IPS DF 4.7 (cell line): ENCODE results near the gene FAM222B.
"Not testable (repeated sequence)": the region's sequence is repeated elsewhere in the genome, so short reads cannot be mapped to it uniquely, and the experiment has no call there.

Experiments
- DNase-seq: peaks from one replicate; pipeline ENCODE4 v3.0.0-alpha.2; 2013; ENCODE audit warnings: low spot score; ENCODE audit errors: extremely low read depth

The FAM222B gene

GRCh38 chr17:28729950-28730330 is 112.7 kb downstream of the FAM222B start:
- DNase-seq, result no peak

DNA sequence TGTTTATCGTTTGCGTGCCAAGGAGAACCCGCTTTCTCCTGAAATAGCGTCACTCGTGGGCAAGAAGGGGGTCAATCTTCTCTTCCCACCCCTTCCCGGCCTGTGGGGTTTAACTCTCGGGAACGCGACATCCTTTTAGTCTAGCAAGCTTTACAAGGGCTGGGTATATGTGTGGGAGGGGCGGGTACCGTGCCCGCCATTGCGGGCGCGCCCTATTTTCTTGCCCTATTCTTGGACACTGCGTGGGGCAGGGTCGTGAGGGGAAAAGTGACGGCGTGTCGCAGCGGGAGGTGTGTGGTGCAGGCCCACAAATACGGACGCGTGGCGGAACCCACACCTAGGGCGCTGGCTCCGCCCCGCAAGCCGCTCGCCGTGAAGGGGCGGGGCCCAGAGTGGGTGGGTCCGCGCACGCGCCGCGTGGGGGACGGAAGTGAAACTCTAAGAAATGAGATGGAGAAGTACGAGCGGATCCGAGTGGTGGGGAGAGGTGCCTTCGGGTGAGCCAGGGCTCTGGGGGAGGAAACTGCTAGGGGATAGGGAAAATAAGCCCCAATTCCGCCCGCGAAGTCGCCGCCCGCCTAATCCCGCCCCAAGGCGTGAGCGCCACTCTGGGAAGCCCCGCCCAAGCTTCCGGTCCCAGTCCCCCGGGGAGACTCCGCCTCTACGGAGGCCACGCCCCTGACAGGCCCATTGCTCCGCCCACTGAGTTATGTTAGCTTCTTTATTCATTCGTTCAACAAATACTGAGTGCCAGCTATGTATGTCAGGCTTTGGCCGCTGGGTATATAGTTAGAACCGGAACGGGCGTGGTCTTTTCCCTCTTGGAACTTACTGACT is 114.0 kb downstream of the FAM222B start, which contains the start of gene NEK8:
Gene NEK8 (plus strand): TSS at position 425 of the 837 bp plus-strand sequence. CDS start 26 bp downstream, at position 451.
- no peak for DNase-seq

DNA sequence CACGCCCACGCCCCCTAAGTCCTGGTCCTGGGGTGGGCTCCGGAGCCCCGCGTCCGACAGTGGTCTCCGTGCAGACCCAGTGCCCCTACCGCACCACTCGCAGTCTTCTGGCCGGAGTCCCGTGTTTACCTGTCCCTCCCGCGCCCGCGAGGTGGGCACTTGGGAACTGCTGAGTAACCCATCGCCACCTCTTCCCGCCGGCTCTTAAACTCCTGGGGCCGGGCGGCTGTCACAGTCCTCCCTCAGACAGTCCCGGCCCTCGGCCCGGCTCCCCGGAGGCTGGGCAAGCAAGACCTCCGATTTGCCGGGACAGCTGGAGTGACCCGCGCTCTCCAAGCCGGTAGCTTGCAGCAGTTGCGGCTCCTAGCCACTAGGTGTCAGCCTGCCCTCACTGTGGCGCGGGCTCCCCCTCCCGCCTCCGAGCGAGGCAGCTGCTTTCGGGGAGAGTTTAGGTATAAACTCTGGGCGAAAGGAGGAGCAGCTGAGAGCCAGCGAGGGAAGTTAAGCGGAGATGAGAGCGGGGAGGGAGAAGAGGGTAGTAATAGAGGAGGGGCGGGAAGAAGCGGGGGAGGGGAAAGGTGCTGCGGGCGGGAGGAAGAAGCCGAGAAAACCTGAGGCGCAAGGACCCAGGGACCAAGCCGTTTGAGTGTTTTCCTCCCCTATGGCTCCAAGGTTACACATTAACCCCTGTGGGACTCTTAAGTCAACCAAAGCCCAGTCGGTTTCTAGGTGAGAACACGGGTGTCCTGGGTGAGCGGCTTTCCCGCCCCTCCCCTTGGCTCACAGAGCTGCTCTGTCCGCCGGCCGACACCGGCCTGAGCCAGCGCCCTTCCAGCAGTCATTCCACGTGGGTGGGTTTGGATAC is 115.7 kb downstream of the FAM222B start:
- DNase-seq, result no peak

DNA sequence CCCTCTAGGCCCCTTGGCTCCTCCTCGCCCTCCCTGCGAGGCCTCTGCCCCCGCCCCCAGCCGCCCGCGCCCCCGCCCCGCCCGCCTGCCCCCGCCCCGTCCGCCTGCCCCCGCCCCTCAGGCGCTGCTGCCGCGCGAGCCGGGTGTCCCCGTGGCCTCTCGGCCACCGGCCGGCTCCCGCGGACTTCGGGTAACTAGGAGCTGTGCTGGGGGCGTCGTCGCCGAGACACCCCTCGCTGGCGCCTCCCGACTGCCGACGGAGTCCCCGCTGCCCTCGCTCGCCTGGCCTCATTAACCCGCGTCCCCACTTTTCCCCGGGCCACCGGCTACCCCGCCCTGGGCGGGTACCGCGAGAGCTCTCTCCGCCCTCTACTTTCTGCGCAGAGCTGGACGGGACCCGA is 116.4 kb downstream of the FAM222B start, which contains the start of gene TLCD1:
Gene TLCD1 (minus strand): TSS at position 8 of the 401 bp plus-strand sequence. CDS start 136 bp downstream, outside the sequence.
- no peak for DNase-seq

DNA sequence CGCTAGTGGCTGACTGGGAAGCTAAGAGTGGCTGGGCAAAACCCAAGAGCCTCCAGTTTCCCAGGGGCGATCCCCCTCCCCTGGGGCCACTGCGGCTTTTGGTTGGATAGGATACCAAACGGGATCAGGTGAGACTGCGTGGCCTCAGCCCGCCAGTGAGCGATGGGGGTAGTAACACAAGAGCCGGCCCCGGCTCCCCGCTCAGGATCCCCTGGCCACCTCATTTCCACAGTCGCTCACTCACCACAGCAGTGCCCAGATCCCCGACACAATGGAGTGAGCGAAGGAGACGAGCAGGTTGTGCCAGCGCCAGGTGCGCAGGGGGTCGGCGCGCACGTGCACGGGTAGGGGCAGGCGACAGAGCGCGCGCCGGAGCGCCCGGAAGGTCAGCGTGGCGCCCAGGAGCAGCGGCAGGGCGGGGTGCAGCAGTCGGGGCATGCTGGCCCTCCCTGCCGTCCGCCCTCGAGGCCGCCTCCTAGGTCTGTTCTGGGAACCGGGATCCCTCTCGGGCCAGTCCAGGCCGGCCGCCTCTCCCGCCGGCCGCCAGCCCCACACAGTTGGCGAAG is 116.8 kb downstream of the FAM222B start:
- no peak for DNase-seq

DNA sequence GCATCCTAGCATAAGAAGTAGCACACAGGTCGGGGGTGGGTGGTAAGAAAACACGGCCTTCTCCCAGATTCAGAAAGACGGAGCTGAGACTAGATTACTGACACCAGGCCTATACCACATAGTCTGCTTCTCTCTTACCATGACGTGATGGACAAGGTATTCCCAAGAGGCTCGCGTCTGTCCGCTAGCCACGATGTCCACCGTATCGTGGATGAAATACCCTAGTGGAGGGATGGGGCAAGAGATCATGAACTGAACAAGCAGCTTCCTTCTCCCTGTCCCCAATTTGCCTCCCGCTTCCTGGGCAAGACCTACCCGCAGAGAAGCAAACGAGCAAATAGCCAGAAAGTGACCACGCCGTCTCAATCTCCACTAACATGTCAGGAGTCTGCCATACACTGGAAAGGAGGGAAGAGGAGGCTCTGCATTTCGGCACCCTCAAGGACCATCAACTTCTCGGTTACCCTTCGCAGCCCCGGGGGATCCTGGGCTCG is 117.4 kb downstream of the FAM222B start:
- no peak for DNase-seq

- no peak for DNase-seq
These were observed 118.0 kb downstream of the FAM222B start for GRCh38 chr17:28724500-28725165.

GRCh38 chr17:28723836-28724499 is 118.6 kb downstream of the FAM222B start:
- not testable (repeated sequence) for DNase-seq

- no peak for DNase-seq
These were observed 119.3 kb downstream of the FAM222B start for GRCh38 chr17:28723159-28723835.

- no peak for DNase-seq
These were observed 120.0 kb downstream of the FAM222B start for GRCh38 chr17:28722417-28723158.

GRCh38 chr17:28720997-28721329 is 121.6 kb downstream of the FAM222B start:
- not testable (repeated sequence) for DNase-seq

DNA sequence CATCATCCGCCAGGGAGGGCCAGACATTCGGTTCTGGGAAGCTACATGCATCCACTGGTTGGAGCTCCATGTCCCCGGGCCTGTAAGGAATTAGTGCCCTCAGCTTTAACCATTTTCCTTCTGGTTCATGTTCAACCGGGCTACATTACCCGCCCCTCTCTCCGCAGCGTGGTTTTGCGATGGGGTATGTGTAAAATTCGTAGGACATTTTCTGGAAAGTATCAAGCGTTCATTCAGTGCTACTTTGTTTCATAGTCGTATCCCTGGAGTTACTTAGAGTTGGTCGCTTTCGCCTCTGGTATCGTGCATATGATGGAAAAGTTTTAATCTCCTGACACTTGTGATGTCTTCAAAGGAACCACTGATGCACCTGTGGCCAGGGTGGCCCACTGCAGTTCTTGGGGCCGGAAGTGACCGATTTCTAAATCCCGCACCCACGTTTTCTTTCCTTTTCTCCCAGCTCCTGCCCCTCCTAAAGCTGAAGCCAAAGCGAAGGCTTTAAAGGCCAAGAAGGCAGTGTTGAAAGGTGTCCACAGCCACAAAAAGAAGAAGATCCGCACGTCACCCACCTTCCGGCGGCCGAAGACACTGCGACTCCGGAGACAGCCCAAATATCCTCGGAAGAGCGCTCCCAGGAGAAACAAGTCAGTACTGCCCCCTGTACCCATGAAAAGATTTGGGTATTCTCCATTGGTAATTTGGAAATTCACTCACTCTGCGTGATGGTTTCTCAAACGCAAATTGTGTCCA is 122.2 kb downstream of the FAM222B start:
- DNase-seq, result no peak

- no peak for DNase-seq
These were observed 123.6 kb downstream of the FAM222B start for GRCh38 chr17:28719021-28719433.

DNA sequence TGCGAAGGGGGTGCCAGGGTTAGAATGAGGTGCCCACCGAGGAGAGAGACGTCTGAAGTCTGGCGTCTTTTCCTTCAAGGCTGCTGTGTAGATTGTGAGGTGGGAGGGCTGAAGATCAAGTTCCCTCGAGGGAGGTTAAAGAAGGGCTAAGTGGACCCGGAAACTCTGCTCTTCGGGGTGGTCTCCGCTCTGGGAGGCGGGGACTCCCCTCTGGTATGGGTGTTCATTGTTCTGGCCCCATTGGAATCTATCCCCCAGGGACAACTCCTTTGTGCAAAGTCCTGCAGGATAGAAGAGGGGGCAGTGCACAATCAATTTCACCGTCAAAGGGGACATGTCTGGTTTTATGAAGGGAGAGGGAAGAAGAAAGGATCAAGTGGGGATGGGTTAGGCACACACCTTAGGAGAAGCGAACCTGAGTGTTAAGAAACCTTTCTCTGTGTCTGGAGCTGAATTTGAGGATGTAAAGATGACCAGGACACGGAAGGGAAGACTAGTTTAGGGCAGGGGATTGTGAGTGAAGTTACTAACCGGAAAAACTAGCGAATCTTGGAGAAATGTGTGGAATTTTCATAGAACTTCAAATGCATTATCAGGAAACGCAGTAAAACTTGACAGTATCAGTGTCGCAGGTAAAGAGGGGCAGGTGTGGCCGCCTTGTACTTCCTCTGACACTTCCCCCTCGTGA is 124.1 kb downstream of the FAM222B start:
- DNase-seq, result no peak

DNA sequence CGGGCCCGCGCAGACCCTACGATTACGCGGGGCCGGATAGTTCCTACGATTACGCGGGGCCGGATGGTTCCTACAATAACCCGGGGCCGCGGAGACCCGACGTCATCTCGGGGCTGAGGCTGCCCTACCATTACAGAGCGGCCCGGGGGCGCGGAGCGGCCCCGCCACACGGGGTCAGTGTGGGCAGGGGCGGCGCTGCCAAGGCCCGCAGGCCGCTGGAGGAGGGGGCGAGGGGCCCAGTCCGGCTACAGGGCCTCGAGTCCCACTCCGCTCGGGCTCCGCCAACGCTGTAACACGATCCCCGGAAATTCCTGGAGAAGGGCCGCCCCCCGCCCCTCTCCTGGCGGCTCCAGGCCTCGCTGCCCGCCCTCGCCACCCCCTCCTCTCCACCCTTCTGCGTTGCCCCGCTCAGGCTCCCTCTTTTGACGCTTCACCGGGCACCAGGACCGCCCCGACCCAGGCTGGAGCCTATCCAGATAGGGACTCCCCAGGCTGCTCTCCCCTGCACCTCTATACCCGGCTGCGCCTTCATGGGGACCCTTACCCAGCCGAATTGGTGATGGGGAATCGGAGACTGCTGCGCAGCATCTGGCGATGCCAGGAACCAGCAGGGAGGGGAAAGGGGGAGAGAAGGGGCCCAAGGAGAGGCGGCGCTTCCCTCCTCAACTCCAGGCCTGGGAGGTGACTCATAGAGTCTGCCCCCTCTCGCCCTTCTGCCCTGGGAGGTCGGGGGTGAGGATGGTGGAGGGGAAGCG is 124.8 kb downstream of the FAM222B start, which contains the start of gene RAB34:
Gene RAB34 (minus strand): TSS at position 291 of the 755 bp plus-strand sequence. CDS start 602 bp downstream, outside the sequence.
- no peak for DNase-seq

GRCh38 chr17:28716740-28717577 is 125.6 kb downstream of the FAM222B start:
- DNase-seq, result no peak
